Large intestine (tissue), 3 donors: ENCODE data around the gene GBF1. TPM values are rescaled to one million over a fixed set of nuclear protein-coding genes. Genes with fewer than 3 reads are reported as not detected.
A peak's percentile ranks its signal among the peaks of the same experiment; 100 is the strongest.

ENCODE experiments used
- DNase-seq, 2 donors: peaks; one replicate each; pipeline versions ENCODE4 v3.0.0 to v3.0.0-alpha.2; 2013
- H3K27ac ChIP-seq: one replicate; pipeline ENCODE4 v1.5.1; 2013; ENCODE audit warnings: low read length
- H3K27me3 ChIP-seq: 2 replicates; pipeline ENCODE4 v1.6.1; 2013; ENCODE audit warnings: low read length; ENCODE audit not compliant: control insufficient read depth, insufficient read depth
- H3K36me3 ChIP-seq: 2 replicates; pipeline ENCODE4 v1.6.1; 2013; ENCODE audit warnings: low read length; ENCODE audit not compliant: control insufficient read depth, insufficient read depth
- H3K4me1 ChIP-seq: one replicate; pipeline ENCODE4 v1.6.1; 2013; ENCODE audit warnings: low read length; ENCODE audit not compliant: control insufficient read depth, insufficient read depth
- H3K4me3 ChIP-seq: one replicate; pipeline ENCODE4 v1.5.1; 2013; ENCODE audit warnings: low read length
- H3K9me3 ChIP-seq: one replicate; pipeline ENCODE4 v1.6.1; 2013; ENCODE audit warnings: mild to moderate bottlenecking, low read depth, low read length, moderate library complexity; ENCODE audit not compliant: control insufficient read depth
- WGBS: methylation state at CpG from one replicate; pipeline ENCODE4 v1.1.5; 2013; ENCODE audit warnings: low lambda C conversion rate; ENCODE audit not compliant: insufficient coverage; 5-methylcytosine and 5-hydroxymethylcytosine counted together
- polyA plus RNA-seq: library from polyadenylated mRNA; unstranded; fragments of 120-200 nt; gene quantifications from one replicate; pipeline ENCODE4 v1.2.1, GENCODE V29; 2013

Gene GBF1
- polyA plus RNA-seq, 1 donor = 44.0 TPM

DNA sequence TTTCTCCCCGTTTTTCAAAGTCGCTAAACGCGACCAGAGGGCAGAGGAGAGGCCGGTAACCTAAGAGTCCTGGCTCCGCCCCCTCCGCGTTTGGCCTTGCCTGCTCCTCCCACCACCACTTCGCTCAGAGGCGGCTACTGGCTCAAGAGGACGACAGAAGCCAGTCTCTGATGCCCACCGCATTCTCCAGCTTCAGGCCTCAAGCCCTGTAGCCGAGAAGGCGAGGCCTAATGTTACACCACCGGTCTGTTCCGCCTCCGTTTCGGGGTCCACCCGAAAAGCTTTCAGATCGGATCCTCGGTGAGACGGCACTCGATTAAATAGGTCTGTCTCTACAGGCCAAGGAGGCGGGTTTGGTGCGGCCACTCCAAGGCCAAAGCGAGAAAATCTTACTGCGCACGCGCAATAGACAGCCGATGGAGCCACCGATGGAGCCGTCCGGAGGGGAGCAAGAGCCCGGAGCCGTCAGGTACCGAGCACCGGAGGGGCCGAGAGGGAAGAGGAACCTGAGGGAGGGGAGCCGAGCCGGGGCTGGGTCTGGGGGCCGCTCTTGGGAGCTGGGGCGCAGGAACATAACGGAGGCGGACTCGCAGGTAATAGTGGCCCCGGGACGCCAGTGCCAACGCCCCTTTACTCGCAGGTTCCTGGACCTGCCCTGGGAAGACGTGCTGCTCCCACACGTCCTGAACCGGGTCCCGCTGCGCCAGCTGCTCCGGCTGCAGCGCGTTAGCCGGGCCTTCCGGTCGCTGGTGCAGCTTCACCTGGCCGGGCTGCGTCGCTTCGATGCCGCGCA lies 175.6 kb downstream of the GBF1 start, which contains the start of gene FBXL15:
Gene FBXL15, plus strand, starts transcription at position 123 of the 793 bp plus-strand sequence. Its CDS starts 294 bp downstream, at position 417.
- Histone ChIP-seq H3K36me3 (peaks cover 21% of the 10 kb centered on the region), H3K27me3 (peaks cover 12% of the 10 kb centered on the region), H3K27ac (peak within 1 kb of the TSS; percentile 92), H3K4me3 (peak within 1 kb of the TSS; percentile 74), H3K4me1 (peaks cover 49% of the 10 kb centered on the region), H3K9me3 (peaks cover 2% of the 10 kb centered on the region)
- no CpG with 5 or more reads among the region's 66 CpGs for WGBS
- DNase-seq = peak; percentile 96 to 98

DNA sequence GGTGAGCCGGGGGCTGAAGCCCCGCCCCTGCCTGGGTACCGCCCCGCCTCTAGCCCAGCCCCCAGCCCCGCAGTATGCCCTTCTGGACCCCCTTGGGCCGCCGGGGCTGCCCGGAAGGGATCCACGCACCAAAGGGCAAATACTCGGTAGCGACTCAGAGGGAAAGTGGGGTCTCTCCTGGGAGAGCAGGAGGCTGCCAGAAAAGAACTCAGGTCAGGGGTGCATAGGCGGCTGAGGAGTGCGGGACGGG lies 176.1 kb downstream of the GBF1 start:
- Histone ChIP-seq H3K27ac (peak overlapping the region; percentile 92), H3K9me3 (peaks cover 2% of the 10 kb centered on the region), H3K36me3 (peaks cover 23% of the 10 kb centered on the region), H3K4me1 (peaks cover 47% of the 10 kb centered on the region), H3K4me3 (peak overlapping the region; percentile 74), H3K27me3 (peaks cover 12% of the 10 kb centered on the region)
- DNase-seq = no peak
- WGBS = no CpG with 5 or more reads among the region's 14 CpGs

DNA sequence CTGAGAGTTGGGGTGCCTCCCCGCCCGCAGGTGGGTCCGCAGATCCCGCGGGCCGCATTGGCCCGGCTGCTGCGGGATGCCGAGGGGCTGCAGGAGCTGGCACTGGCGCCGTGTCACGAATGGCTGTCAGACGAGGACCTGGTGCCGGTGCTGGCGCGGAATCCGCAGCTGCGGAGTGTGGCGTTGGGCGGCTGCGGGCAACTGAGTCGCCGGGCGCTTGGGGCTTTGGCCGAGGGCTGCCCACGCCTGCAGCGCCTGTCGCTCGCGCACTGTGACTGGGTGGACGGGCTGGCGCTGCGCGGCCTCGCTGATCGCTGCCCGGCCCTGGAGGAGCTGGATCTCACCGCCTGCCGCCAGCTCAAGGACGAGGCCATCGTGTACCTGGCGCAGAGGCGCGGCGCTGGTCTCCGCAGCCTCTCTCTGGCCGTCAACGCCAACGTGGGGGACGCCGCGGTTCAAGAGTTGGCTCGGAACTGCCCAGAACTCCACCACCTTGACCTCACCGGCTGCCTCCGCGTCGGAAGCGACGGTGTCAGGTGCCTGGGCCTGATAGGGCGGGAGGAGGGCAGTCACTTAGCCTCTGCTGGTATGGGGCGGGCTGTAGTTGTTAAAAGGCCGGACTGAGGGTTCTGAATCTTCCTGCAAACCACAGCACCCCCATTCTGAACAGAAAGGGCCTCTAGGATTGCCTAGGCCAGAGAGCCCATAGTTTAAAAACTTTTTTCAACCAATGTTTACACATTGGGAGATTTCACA lies 176.6 kb downstream of the GBF1 start:
- H3K4me3 ChIP-seq = peak overlapping the region; percentile 74
- peaks cover 25% of the 10 kb centered on the region for H3K36me3 ChIP-seq
- peak in 1 of 2 donors; percentile 66 for DNase-seq
- H3K9me3 ChIP-seq = peaks cover 2% of the 10 kb centered on the region
- no CpG with 5 or more reads among the region's 62 CpGs for WGBS
- H3K27ac ChIP-seq = peak overlapping the region; percentile 92
- H3K4me1 ChIP-seq = peaks cover 42% of the 10 kb centered on the region
- H3K27me3 ChIP-seq = peaks cover 12% of the 10 kb centered on the region

DNA sequence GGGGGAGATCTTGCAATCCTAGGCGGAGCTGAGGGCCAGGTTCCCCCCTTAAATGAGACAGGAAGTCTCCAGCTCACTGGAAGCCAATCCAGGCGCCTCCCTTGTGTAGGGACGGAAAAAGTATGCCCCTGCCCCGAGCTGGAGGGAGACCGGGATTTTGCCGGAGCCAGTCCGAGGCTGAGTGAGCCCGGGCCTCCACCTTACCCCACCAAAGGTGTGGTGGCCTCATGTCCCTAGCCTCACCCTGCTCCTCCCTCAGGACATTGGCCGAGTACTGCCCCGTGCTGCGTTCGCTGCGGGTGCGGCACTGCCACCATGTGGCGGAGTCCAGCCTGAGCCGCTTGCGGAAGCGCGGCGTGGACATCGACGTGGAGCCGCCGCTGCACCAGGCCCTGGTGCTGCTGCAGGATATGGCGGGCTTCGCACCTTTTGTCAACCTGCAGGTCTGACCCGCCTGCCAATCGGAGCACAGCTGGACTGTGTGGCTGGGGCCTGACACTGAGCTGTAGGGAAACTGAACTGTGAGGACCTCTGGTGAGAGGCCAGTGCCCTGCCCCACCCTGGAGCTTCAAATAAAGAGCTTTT lies 177.3 kb downstream of the GBF1 start:
- Histone ChIP-seq H3K27me3 (peaks cover 9% of the 10 kb centered on the region), H3K27ac (peak overlapping the region; percentile 92), H3K36me3 (peaks cover 29% of the 10 kb centered on the region), H3K4me1 (peaks cover 36% of the 10 kb centered on the region), H3K4me3 (peak overlapping the region; percentile 74), H3K9me3 (peaks cover 2% of the 10 kb centered on the region)
- WGBS = no CpG with 5 or more reads among the region's 28 CpGs
- peak; percentile 83 to 87 for DNase-seq

DNA sequence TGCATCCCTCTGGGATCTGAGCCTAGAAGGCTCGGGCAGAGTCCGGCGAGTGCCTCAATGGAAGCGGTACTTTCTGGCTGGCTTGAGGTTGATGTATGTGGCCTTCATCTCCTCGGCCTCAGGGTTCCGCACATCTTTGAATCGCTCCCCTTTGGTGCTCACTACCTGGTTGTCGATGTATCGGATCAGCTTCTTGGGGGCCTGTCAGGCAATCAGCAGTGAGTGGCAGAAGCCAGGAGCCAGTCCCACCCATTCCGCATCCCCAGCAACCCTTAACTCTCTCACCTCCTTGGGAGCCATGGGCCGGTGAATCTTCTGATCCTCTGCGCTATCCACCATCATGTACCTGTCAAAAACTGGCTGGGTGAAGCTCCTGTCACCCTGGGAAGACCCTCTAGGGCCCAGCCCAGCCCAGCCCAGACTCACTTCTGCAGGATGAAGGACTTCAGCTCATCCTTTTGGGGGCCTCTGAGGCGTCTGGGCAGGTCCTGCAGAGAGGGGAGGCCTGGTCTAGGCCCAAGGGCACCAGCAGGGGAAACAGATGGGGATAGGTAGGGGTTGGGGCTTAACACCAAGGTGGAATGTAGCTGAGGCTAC lies 178.1 kb downstream of the GBF1 start:
- no peak for DNase-seq
- peaks cover 33% of the 10 kb centered on the region for H3K4me1 ChIP-seq
- peaks cover 2% of the 10 kb centered on the region for H3K9me3 ChIP-seq
- no peak overlapping the region for H3K4me3 ChIP-seq
- H3K27ac ChIP-seq = no peak overlapping the region
- peaks cover 6% of the 10 kb centered on the region for H3K27me3 ChIP-seq
- peaks cover 29% of the 10 kb centered on the region for H3K36me3 ChIP-seq
- WGBS = no CpG with 5 or more reads among the region's 13 CpGs

DNA sequence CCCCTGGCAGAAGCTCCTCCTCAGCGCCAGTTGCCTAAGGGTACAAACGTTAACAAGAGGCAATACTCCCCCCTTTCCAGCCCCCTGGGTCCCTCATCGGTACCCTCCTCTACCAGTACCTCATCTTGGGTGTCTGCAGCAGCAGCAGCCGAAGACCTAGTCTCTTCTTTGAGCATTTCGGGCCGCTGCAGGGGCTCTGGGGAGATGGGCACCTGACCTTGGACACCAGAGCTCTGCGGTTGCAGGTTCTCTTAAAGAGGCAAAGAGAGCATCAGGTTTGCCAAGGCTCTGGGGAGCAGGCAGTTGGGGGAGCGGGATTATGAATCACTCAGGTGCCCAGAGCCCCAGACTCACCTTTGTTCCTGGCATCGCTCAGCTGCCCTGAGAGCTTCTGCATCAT lies 178.8 kb downstream of the GBF1 start:
- peaks cover 29% of the 10 kb centered on the region for H3K36me3 ChIP-seq
- no CpG with 5 or more reads among the region's 9 CpGs for WGBS
- peaks cover 29% of the 10 kb centered on the region for H3K4me1 ChIP-seq
- no peak overlapping the region for H3K27ac ChIP-seq
- no peak for DNase-seq
- peaks cover 1% of the 10 kb centered on the region for H3K27me3 ChIP-seq
- no peaks in the 10 kb centered on the region for H3K9me3 ChIP-seq
- H3K4me3 ChIP-seq = no peak overlapping the region

DNA sequence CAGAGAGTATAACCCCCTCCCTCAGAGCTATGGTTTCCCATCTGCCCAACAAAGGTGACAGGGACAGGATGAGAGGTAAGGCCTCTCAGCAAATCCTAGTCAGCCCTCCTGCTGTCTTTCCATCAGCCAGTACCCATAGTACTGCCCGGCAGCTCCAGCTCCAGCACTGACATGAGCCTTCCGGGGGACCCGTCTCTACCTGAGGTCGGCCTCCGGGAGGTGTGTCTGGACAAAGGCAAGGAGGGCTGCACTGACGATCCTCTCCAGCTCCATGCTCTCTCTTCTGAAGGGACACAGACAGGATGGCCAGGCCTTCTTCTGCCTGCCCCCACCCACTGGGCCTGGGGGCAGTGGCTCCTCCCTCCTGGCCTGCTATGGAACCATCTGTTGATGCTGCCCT lies 179.6 kb downstream of the GBF1 start:
- Histone ChIP-seq H3K36me3 (peaks cover 29% of the 10 kb centered on the region), H3K4me3 (no peak overlapping the region), H3K27ac (no peak overlapping the region), H3K27me3 (no peaks in the 10 kb centered on the region), H3K4me1 (peaks cover 22% of the 10 kb centered on the region), H3K9me3 (no peaks in the 10 kb centered on the region)
- no peak for DNase-seq
- WGBS = no CpG with 5 or more reads among the region's 6 CpGs

DNA sequence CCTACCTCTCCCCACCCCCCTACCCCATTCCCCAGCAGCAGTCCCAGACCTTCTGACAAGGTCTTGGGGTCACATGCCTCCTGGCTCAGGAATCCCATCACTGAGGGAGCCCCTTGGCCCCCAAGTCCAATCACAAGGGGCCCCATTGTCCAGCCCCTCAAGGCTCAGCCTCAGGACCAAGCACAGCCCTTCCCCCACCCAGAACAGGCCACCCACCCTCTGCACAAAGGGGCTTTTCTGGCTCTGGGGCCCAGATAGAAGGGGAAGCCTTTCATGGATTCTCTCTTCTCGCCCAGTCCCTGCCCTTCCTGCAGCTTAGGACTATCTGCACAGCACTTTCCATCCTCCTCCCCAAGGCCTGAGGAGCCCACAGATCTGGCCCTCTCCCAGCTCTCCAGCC lies 180.1 kb downstream of the GBF1 start:
- peaks cover 18% of the 10 kb centered on the region for H3K4me1 ChIP-seq
- peaks cover 29% of the 10 kb centered on the region for H3K36me3 ChIP-seq
- no peaks in the 10 kb centered on the region for H3K9me3 ChIP-seq
- H3K4me3 ChIP-seq = no peak overlapping the region
- no CpG with 5 or more reads among the region's 1 CpG for WGBS
- no peak overlapping the region for H3K27ac ChIP-seq
- H3K27me3 ChIP-seq = no peaks in the 10 kb centered on the region
- DNase-seq = no peak

DNA sequence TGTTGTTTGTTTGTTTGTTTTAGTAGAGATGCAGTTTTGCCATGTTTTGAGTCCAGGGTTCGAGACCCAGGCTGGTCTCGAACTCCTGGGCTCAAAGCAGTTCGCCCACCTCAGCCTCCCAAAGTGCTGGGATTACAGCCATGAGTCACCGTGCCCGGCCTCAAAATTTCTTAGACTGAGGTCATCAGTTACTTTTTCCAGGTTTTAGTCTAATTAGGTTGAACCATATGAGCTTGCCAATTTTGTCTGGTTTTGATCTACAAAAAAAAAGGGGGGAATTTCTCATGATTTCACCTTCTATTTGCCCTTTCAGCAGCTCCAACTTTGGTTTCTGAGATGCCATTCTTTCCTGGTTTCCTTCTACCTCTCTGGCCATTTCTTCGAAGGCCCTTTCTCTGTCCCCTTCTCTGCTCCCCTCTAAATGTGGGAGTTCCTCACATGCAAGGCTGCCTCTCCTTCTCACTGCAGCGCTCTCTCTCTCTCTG lies 181.5 kb downstream of the GBF1 start:
- Histone ChIP-seq H3K9me3 (no peaks in the 10 kb centered on the region), H3K4me1 (peaks cover 24% of the 10 kb centered on the region), H3K4me3 (no peak overlapping the region), H3K27ac (no peak overlapping the region), H3K36me3 (peaks cover 31% of the 10 kb centered on the region), H3K27me3 (no peaks in the 10 kb centered on the region)
- no peak for DNase-seq
- 90% methylated on average over 2 of the region's 7 CpGs for WGBS

DNA sequence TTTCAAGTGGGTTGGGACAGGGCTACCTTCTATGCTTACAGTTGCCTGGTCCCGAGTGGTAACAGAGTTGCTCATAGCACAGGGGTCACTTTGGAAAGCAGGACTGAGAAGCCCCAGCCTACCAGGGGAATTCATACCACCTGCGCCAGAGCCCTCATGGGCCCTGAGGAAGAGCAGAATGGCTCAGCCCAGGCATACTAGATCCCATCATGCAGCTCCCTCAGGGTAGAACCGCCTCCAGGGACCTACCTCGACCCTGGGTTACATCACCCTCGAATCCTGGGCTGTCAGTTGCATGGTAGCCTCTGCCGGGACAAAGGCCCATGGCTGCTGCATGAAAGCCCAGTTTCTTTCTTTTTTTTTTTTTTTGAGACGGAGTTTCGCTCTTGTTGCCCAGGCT lies 184.1 kb downstream of the GBF1 start:
- no peaks in the 10 kb centered on the region for H3K9me3 ChIP-seq
- H3K27me3 ChIP-seq = no peaks in the 10 kb centered on the region
- no peak overlapping the region for H3K27ac ChIP-seq
- WGBS = no CpG with 5 or more reads among the region's 8 CpGs
- DNase-seq = no peak
- peaks cover 15% of the 10 kb centered on the region for H3K4me1 ChIP-seq
- H3K4me3 ChIP-seq = no peak overlapping the region
- H3K36me3 ChIP-seq = peaks cover 16% of the 10 kb centered on the region
